GM23338 (cell line): ENCODE measurements around the gene LRP11. TPM values are rescaled to one million over a fixed set of nuclear protein-coding genes. Genes with fewer than 3 reads are reported as not detected.

Source experiments
- ATAC-seq: fragments of 200-7000 bp; cut with Tn5 transposase; 3 replicates; pipeline ENCODE4 v1.9.1; 2020
- DNase-seq: peaks from one replicate; pipeline ENCODE4 v3.0.0-alpha.2; 2015; ENCODE audit warnings: low spot score
- H2AFZ ChIP-seq: fragments of 200-600 bp; sonication (generic); 2 replicates; pipeline ENCODE4 v1.8.0; 2016; ENCODE audit warnings: antibody characterized with exemption, mild to moderate bottlenecking, moderate library complexity
- H3F3A ChIP-seq: fragments of 200-600 bp; sonication (generic); replicated peaks from 2 replicates; pipeline ENCODE4 v1.8.0; 2017; ENCODE audit warnings: antibody characterized with exemption, mixed run types, low read depth
- H3K27ac ChIP-seq: fragments of 200-600 bp; sonication (generic); 2 replicates; pipeline ENCODE4 v1.6.1; 2016; ENCODE audit warnings: low read depth
- H3K27me3 ChIP-seq: fragments of 200-600 bp; sonication (generic); 2 replicates; pipeline ENCODE4 v1.8.0; 2016; ENCODE audit warnings: mild to moderate bottlenecking, mixed run types, moderate library complexity; ENCODE audit not compliant: insufficient read depth
- H3K36me3 ChIP-seq: fragments of 200-600 bp; sonication (generic); 2 replicates; pipeline ENCODE4 v1.8.0; 2016; ENCODE audit warnings: mild to moderate bottlenecking; ENCODE audit not compliant: insufficient read depth
- H3K4me1 ChIP-seq: fragments of 200-600 bp; sonication (generic); 2 replicates; pipeline ENCODE4 v1.8.0; 2016; ENCODE audit warnings: mild to moderate bottlenecking, moderate library complexity; ENCODE audit not compliant: insufficient read depth
- H3K4me2 ChIP-seq: fragments of 200-600 bp; sonication (generic); 2 replicates; pipeline ENCODE4 v1.7.1; 2017; ENCODE audit warnings: mixed run types
- H3K4me3 ChIP-seq: fragments of 200-600 bp; sonication (generic); 2 replicates; pipeline ENCODE4 v1.6.1; 2016; ENCODE audit warnings: mixed run types
- H3K79me2 ChIP-seq: fragments of 200-600 bp; sonication (generic); replicated peaks from 2 replicates; pipeline ENCODE4 v1.8.0; 2017; ENCODE audit warnings: mild to moderate bottlenecking; ENCODE audit not compliant: insufficient read depth
- H3K9me2 ChIP-seq: fragments of 200-600 bp; sonication (generic); 2 replicates; pipeline ENCODE4 v1.8.0; 2017; ENCODE audit not compliant: insufficient read depth
- H4K20me1 ChIP-seq: fragments of 200-600 bp; sonication (generic); replicated peaks from 2 replicates; pipeline ENCODE4 v1.8.0; 2017; ENCODE audit warnings: mild to moderate bottlenecking; ENCODE audit not compliant: insufficient read depth
- H3K27ac Mint-ChIP-seq: 2 replicates; pipeline ENCODE4 v1.8.0; 2020; ENCODE audit warnings: inconsistent platforms, mild to moderate bottlenecking, moderate library complexity, mixed read lengths
- H3K27me3 Mint-ChIP-seq: 3 replicates; pipeline ENCODE4 v1.8.0; 2022; ENCODE audit warnings: low read depth, mild to moderate bottlenecking, moderate library complexity, mixed read lengths, inconsistent platforms; ENCODE audit not compliant: insufficient read depth, poor library complexity
- H3K36me3 Mint-ChIP-seq: 3 replicates; pipeline ENCODE4 v1.8.0; 2021; ENCODE audit warnings: low read depth, mild to moderate bottlenecking, inconsistent platforms, moderate library complexity, mixed read lengths
- H3K4me1 Mint-ChIP-seq: 3 replicates; pipeline ENCODE4 v1.8.0; 2020; ENCODE audit warnings: mild to moderate bottlenecking, inconsistent platforms, mixed read lengths
- H3K4me3 Mint-ChIP-seq: 3 replicates; pipeline ENCODE4 v1.8.0; 2021; ENCODE audit warnings: moderate library complexity, mild to moderate bottlenecking, inconsistent platforms, mixed read lengths
- H3K9me3 Mint-ChIP-seq: 3 replicates; pipeline ENCODE4 v1.8.0; 2020; ENCODE audit warnings: moderate library complexity, mild to moderate bottlenecking, inconsistent platforms, mixed read lengths
- CREB1 ChIP-seq: fragments of 250-450 bp; sonication (Bioruptor Pico); IDR thresholded peaks from 2 replicates; pipeline ENCODE4 v1.5.0; 2020; ENCODE audit warnings: low read depth, mild to moderate bottlenecking, moderate library complexity
- CTCF ChIP-seq, 2 experiments: fragments of 200-600 bp in 1 of 2; sonication (generic) in 1 of 2; conservative IDR thresholded peaks; 2 replicates each; pipeline versions ENCODE4 v1.5.1 to v1.6.1; 2016 to 2017; ENCODE audit warnings: antibody characterized with exemption in 2 of 2, low read depth in 2 of 2, mild to moderate bottlenecking in 2 of 2, moderate library complexity in 1 of 2
- ETS1 ChIP-seq: IDR thresholded peaks from 2 replicates; pipeline ENCODE4 v1.6.1; 2016; ENCODE audit warnings: antibody characterized with exemption
- EZH2 ChIP-seq: fragments of 200-600 bp; sonication (generic); IDR thresholded peaks from one replicate; pipeline ENCODE4 v1.8.0; 2017; ENCODE audit warnings: antibody characterized with exemption, mild to moderate bottlenecking, low read depth; ENCODE audit not compliant: unreplicated experiment
- EZH2phosphoT487 ChIP-seq: fragments of 200-600 bp; sonication (generic); IDR thresholded peaks from one replicate; pipeline ENCODE4 v1.8.1; 2018; ENCODE audit warnings: antibody characterized with exemption; ENCODE audit not compliant: unreplicated experiment
- NANOG ChIP-seq: IDR thresholded peaks from 2 replicates; pipeline ENCODE4 v1.6.1; 2016; ENCODE audit warnings: antibody characterized with exemption, borderline replicate concordance
- POLR2AphosphoS5 ChIP-seq: IDR thresholded peaks from 2 replicates; pipeline ENCODE4 v1.6.1; 2016; ENCODE audit warnings: antibody characterized with exemption, low read depth
- STAT1 ChIP-seq: IDR thresholded peaks from one replicate; pipeline ENCODE4 v1.6.1; 2016; ENCODE audit warnings: antibody characterized with exemption; ENCODE audit not compliant: unreplicated experiment
- ZNF114 ChIP-seq: fragments of 250-450 bp; sonication (Bioruptor Pico); IDR thresholded peaks from 2 replicates; pipeline ENCODE4 v1.5.0; 2020; ENCODE audit warnings: mild to moderate bottlenecking, moderate library complexity
- ZNF331 ChIP-seq: fragments of 250-450 bp; sonication (Bioruptor Pico); IDR thresholded peaks from 2 replicates; pipeline ENCODE4 v1.5.0; 2020; ENCODE audit warnings: low read depth, mild to moderate bottlenecking, moderate library complexity
- ZNF462 ChIP-seq: fragments of 250-450 bp; sonication (Bioruptor Pico); IDR thresholded peaks from 2 replicates; pipeline ENCODE4 v1.5.0; 2020; ENCODE audit warnings: mild to moderate bottlenecking, moderate library complexity
- polyA plus RNA-seq: library from polyadenylated mRNA; unstranded; fragments of >200 nt; fragmentation: Nextera tagmentation; extraction: Ambion mirVana; gene quantifications from 2 replicates; pipeline ENCODE4 v1.2.1, GENCODE V29; 2016
- total RNA-seq: library from RNA; depleted of rRNA; stranded (reverse); fragments of >200 nt; shearing (Covaris generic); gene quantifications from 2 replicates; pipeline ENCODE4 v1.2.3, GENCODE V29; 2014
- TF ChIP-seq, protein P1 (sequence below): IDR thresholded peaks from one replicate; pipeline ENCODE4 v1.6.1; 2018; ENCODE audit warnings: antibody characterized with exemption; ENCODE audit not compliant: unreplicated experiment

The LRP11 gene
- total and polyA plus RNA-seq, 2 experiments from 2014 or later, result 10.8 to 37.1 TPM

GRCh38 chr6:149852881-149853280 is 11.3 kb downstream of the LRP11 start (continued):
- no peak for TF ChIP-seq ETS1

DNA sequence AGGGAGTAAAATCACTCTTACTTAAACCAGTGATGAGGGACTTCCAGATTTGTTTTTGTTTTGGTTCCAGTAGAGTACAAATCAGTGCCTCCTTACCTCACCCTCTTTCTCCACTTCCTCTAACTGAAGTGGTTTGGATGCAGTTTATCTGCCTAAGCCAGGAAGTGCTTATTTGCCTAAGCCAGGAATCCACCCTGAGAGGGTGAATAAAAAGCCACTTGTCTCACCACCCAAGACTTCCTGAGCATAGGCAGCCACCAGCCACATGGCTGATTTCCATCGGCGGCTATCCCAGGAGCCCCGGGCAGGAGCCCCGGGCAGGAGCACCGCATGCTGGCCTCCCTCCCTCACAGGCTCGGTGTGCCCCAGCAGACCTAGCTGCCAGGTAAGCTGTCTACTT is 12.0 kb downstream of the LRP11 start:
- DNase-seq (no peak), ATAC-seq (no peak; the same call in 2 of the 3 replicates)
- Histone ChIP-seq H3K27ac (no peak overlapping the region), H2AFZ (no peak overlapping the region), H3K4me1 (peaks cover 15% of the 10 kb centered on the region), H3K9me2 (no peaks in the 10 kb centered on the region), H3K4me2 (no peak overlapping the region), H3K79me2 (no peaks in the 10 kb centered on the region), H3K4me3 (no peak overlapping the region), H3K36me3 (no peaks in the 10 kb centered on the region), H3F3A (no peaks in the 10 kb centered on the region), H3K27me3 (no peaks in the 10 kb centered on the region), H4K20me1 (no peaks in the 10 kb centered on the region; the same call in 1 of the 2 replicates)
- peaks cover 23% of the 10 kb centered on the region for H3K4me1 Mint-ChIP-seq
- no peaks in the 10 kb centered on the region for H3K27me3 Mint-ChIP-seq
- H3K36me3 Mint-ChIP-seq, result no peaks in the 10 kb centered on the region
- H3K27ac Mint-ChIP-seq, result no peak overlapping the region
- no peaks in the 10 kb centered on the region for H3K9me3 Mint-ChIP-seq
- no peak overlapping the region for H3K4me3 Mint-ChIP-seq
- TF ChIP-seq STAT1 (no peak), NANOG (no peak), ZNF331 (CRISPR knock-in tag) (no peak), CREB1 (CRISPR knock-in tag) (no peak), EZH2 (no peak), ETS1 (no peak), EZH2phosphoT487 (no peak), ZNF462 (CRISPR knock-in tag) (no peak), ZNF114 (CRISPR knock-in tag) (no peak), POLR2AphosphoS5 (no peak), CTCF (conservative IDR thresholded peaks at IDR 0.05; ENCODE audit: low read depth in 2 of 2) (no peak)
- TF ChIP-seq, protein P1, sequence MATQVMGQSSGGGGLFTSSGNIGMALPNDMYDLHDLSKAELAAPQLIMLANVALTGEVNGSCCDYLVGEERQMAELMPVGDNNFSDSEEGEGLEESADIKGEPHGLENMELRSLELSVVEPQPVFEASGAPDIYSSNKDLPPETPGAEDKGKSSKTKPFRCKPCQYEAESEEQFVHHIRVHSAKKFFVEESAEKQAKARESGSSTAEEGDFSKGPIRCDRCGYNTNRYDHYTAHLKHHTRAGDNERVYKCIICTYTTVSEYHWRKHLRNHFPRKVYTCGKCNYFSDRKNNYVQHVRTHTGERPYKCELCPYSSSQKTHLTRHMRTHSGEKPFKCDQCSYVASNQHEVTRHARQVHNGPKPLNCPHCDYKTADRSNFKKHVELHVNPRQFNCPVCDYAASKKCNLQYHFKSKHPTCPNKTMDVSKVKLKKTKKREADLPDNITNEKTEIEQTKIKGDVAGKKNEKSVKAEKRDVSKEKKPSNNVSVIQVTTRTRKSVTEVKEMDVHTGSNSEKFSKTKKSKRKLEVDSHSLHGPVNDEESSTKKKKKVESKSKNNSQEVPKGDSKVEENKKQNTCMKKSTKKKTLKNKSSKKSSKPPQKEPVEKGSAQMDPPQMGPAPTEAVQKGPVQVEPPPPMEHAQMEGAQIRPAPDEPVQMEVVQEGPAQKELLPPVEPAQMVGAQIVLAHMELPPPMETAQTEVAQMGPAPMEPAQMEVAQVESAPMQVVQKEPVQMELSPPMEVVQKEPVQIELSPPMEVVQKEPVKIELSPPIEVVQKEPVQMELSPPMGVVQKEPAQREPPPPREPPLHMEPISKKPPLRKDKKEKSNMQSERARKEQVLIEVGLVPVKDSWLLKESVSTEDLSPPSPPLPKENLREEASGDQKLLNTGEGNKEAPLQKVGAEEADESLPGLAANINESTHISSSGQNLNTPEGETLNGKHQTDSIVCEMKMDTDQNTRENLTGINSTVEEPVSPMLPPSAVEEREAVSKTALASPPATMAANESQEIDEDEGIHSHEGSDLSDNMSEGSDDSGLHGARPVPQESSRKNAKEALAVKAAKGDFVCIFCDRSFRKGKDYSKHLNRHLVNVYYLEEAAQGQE, result no peak
